Mesenchymal stem cell (in vitro differentiated cells and primary cell): ENCODE measurements around the gene NPAS3.
A peak's percentile ranks its signal among the peaks of the same experiment; 100 is the strongest.

ENCODE experiments used
- DNase-seq: peaks from one replicate; pipeline ENCODE4 v3.0.0-alpha.2; 2013
- H2AFZ ChIP-seq: one replicate; pipeline ENCODE4 v1.6.1; 2013; ENCODE audit warnings: low read depth, mild to moderate bottlenecking, control low read depth, inconsistent platforms, low read length, moderate library complexity
- H2AK5ac ChIP-seq: 2 replicates; pipeline ENCODE4 v1.6.1; 2013; ENCODE audit warnings: low read length, moderate library complexity, mild to moderate bottlenecking, inconsistent platforms; ENCODE audit not compliant: severe bottlenecking
- H2BK120ac ChIP-seq: one replicate; pipeline ENCODE4 v1.6.1; 2013; ENCODE audit warnings: low read depth, mild to moderate bottlenecking, inconsistent platforms, low read length, moderate library complexity
- H2BK12ac ChIP-seq, 2 experiments: one replicate each; pipeline ENCODE4 v1.6.1; 2013; ENCODE audit warnings: inconsistent platforms in 2 of 2, low read length in 2 of 2, mild to moderate bottlenecking in 2 of 2, moderate library complexity in 2 of 2, control low read depth in 1 of 2
- H2BK15ac ChIP-seq: one replicate; pipeline ENCODE4 v1.6.1; 2013; ENCODE audit warnings: mild to moderate bottlenecking, low read depth, inconsistent platforms; ENCODE audit not compliant: poor library complexity, severe bottlenecking
- H2BK5ac ChIP-seq: 2 replicates; pipeline ENCODE4 v1.6.1; 2013; ENCODE audit warnings: low read depth, mild to moderate bottlenecking, low read length, control low read depth, inconsistent platforms; ENCODE audit not compliant: poor library complexity, severe bottlenecking
- H3K14ac ChIP-seq, 2 experiments: one replicate each; pipeline ENCODE4 v1.6.1; 2013; ENCODE audit warnings: inconsistent platforms in 2 of 2, low read length in 2 of 2, control low read depth in 1 of 2, mild to moderate bottlenecking in 1 of 2, moderate library complexity in 1 of 2
- H3K18ac ChIP-seq, 2 experiments: one replicate each; pipeline ENCODE4 v1.6.1; 2013; ENCODE audit warnings: inconsistent platforms in 2 of 2, low read length in 2 of 2, control low read depth in 1 of 2, low read depth in 1 of 2, mild to moderate bottlenecking in 1 of 2
- H3K23ac ChIP-seq, 2 experiments: one replicate each; pipeline ENCODE4 v1.6.1; 2013; ENCODE audit warnings: inconsistent platforms in 2 of 2, low read length in 2 of 2, mild to moderate bottlenecking in 2 of 2, moderate library complexity in 2 of 2, control low read depth in 1 of 2
- H3K27ac ChIP-seq: 2 replicates; pipeline ENCODE4 v1.5.1; 2013; ENCODE audit warnings: mild to moderate bottlenecking, moderate library complexity, low read length, control low read depth, inconsistent platforms; ENCODE audit not compliant: poor library complexity, severe bottlenecking
- H3K27me3 ChIP-seq, 2 experiments: 2 replicates each; pipeline versions ENCODE4 v1.6.1 to v1.7.0; 2013; ENCODE audit warnings: low read length in 2 of 2, mild to moderate bottlenecking in 2 of 2, moderate library complexity in 2 of 2, control low read depth in 1 of 2, inconsistent platforms in 1 of 2; ENCODE audit not compliant: control insufficient read depth in 1 of 2, insufficient read depth in 1 of 2
- H3K36me3 ChIP-seq, 2 experiments: 2 replicates each; pipeline versions ENCODE4 v1.6.1 to v1.7.0; 2013; ENCODE audit warnings: low read length in 2 of 2, control low read depth in 1 of 2, inconsistent platforms in 1 of 2, low read depth in 1 of 2, mild to moderate bottlenecking in 1 of 2; ENCODE audit not compliant: insufficient read depth in 2 of 2, control insufficient read depth in 1 of 2
- H3K4ac ChIP-seq, 2 experiments: one replicate each; pipeline ENCODE4 v1.6.1; 2013; ENCODE audit warnings: inconsistent platforms in 2 of 2, low read length in 2 of 2, mild to moderate bottlenecking in 2 of 2, moderate library complexity in 2 of 2, control low read depth in 1 of 2, low read depth in 1 of 2
- H3K4me1 ChIP-seq: 2 replicates; pipeline ENCODE4 v1.6.1; 2013; ENCODE audit warnings: low read depth, low read length, control low read depth; ENCODE audit not compliant: control insufficient read depth, insufficient read depth
- H3K4me2 ChIP-seq: 2 replicates; pipeline ENCODE4 v1.6.1; 2013; ENCODE audit warnings: low read length, mild to moderate bottlenecking, inconsistent platforms; ENCODE audit not compliant: poor library complexity, severe bottlenecking
- H3K4me3 ChIP-seq, 2 experiments: 2 replicates each; pipeline versions ENCODE4 v1.5.1 to v1.7.0; 2013; ENCODE audit warnings: low read length in 2 of 2, mild to moderate bottlenecking in 2 of 2, control low read depth in 1 of 2, low read depth in 1 of 2; ENCODE audit not compliant: insufficient read depth in 1 of 2
- H3K79me1 ChIP-seq: replicated peaks from 2 replicates; pipeline ENCODE4 v1.6.1; 2013; ENCODE audit warnings: mild to moderate bottlenecking, control low read depth, low read length, inconsistent platforms; ENCODE audit not compliant: poor library complexity, severe bottlenecking
- H3K9ac ChIP-seq: 2 replicates; pipeline ENCODE4 v1.7.0; 2013; ENCODE audit warnings: mild to moderate bottlenecking, low read length, moderate library complexity
- H3K9me3 ChIP-seq: 2 replicates; pipeline ENCODE4 v1.7.0; 2013; ENCODE audit warnings: mild to moderate bottlenecking, low read length; ENCODE audit not compliant: control insufficient read depth
- H4K8ac ChIP-seq: one replicate; pipeline ENCODE4 v1.6.1; 2013; ENCODE audit warnings: inconsistent platforms, mild to moderate bottlenecking, low read length, moderate library complexity
- H4K91ac ChIP-seq: one replicate; pipeline ENCODE4 v1.6.1; 2013; ENCODE audit warnings: mild to moderate bottlenecking, low read length, inconsistent platforms
- WGBS: methylation state at CpG from one replicate; pipeline ENCODE4 v1.1.7; 2013; ENCODE audit warnings: mixed read lengths; 5-methylcytosine and 5-hydroxymethylcytosine counted together

The NPAS3 gene

GRCh38 chr14:32993921-32994320, 55.2 kb downstream of the NPAS3 start:
- no peak overlapping the region for H3K27ac ChIP-seq
- H3K79me1 ChIP-seq: no peaks in the 10 kb centered on the region
- DNase-seq: no peak
- H3K18ac ChIP-seq: no peak overlapping the region
- no peaks in the 10 kb centered on the region for H3K4me1 ChIP-seq
- H2AK5ac ChIP-seq: no peak overlapping the region
- H2BK15ac ChIP-seq: no peak overlapping the region
- no peak overlapping the region for H2AFZ ChIP-seq
- no peaks in the 10 kb centered on the region for H3K9me3 ChIP-seq
- H3K36me3 ChIP-seq: no peaks in the 10 kb centered on the region
- no peak overlapping the region for H3K4ac ChIP-seq
- H3K23ac ChIP-seq: no peak overlapping the region
- no peak overlapping the region for H2BK5ac ChIP-seq
- no peak overlapping the region for H3K4me2 ChIP-seq
- H3K27me3 ChIP-seq: no peaks in the 10 kb centered on the region
- H3K9ac ChIP-seq: no peak overlapping the region
- H3K14ac ChIP-seq: no peak overlapping the region
- no peak overlapping the region for H2BK12ac ChIP-seq
- no peak overlapping the region for H2BK120ac ChIP-seq
- no peak overlapping the region for H4K8ac ChIP-seq
- H4K91ac ChIP-seq: no peak overlapping the region
- H3K4me3 ChIP-seq: no peak overlapping the region

DNA sequence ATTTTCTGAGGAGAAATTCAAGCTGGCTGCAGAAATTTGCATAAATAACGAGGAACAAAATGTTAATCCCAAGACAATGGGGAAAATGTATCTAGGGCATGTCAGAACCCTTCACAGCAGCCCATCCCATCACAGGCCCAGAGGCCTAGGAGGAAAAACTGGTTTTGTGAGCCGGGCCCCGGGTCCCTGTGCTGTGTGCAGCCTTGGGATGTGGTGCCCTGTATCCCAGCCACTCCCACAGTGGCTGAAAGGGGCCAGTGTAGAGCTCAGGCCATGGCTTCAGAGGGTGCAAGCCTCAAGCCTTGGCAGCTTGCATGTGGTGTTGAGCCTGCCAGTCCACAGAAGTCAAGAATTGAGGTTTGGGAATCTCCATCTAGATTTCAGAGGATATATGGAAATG, 57.7 kb downstream of the NPAS3 start:
- no peak overlapping the region for H2AK5ac ChIP-seq
- H3K4me2 ChIP-seq: no peak overlapping the region
- no peak overlapping the region for H3K4ac ChIP-seq
- H3K36me3 ChIP-seq: no peaks in the 10 kb centered on the region
- H2AFZ ChIP-seq: no peak overlapping the region
- H3K9ac ChIP-seq: no peak overlapping the region
- no peak overlapping the region for H3K4me3 ChIP-seq
- no peaks in the 10 kb centered on the region for H3K4me1 ChIP-seq
- no peak overlapping the region for H4K8ac ChIP-seq
- H3K79me1 ChIP-seq: no peaks in the 10 kb centered on the region
- no peak overlapping the region for H2BK5ac ChIP-seq
- H4K91ac ChIP-seq: no peak overlapping the region
- no peak overlapping the region for H2BK120ac ChIP-seq
- H3K9me3 ChIP-seq: no peaks in the 10 kb centered on the region
- no peak overlapping the region for H3K27ac ChIP-seq
- no peak overlapping the region for H3K18ac ChIP-seq
- H2BK15ac ChIP-seq: no peak overlapping the region
- WGBS: 87% methylated on average over 3 of the region's 3 CpGs
- no peak overlapping the region for H3K14ac ChIP-seq
- no peaks in the 10 kb centered on the region for H3K27me3 ChIP-seq
- H3K23ac ChIP-seq: no peak overlapping the region
- DNase-seq: no peak
- no peak overlapping the region for H2BK12ac ChIP-seq

GRCh38 chr14:32998433-32998832, 59.8 kb downstream of the NPAS3 start:
- Histone ChIP-seq H3K36me3 (no peaks in the 10 kb centered on the region), H3K4ac (no peak overlapping the region), H3K9me3 (no peaks in the 10 kb centered on the region), H3K18ac (peak overlapping the region in 1 of 2 experiments; percentile 13), H3K27ac (no peak overlapping the region), H3K14ac (no peak overlapping the region), H3K9ac (no peak overlapping the region), H2BK12ac (no peak overlapping the region), H4K91ac (no peak overlapping the region), H3K23ac (no peak overlapping the region), H2BK5ac (no peak overlapping the region), H2AFZ (no peak overlapping the region), H3K27me3 (no peaks in the 10 kb centered on the region), H4K8ac (no peak overlapping the region), H2AK5ac (no peak overlapping the region), H3K4me3 (no peak overlapping the region), H2BK15ac (no peak overlapping the region), H3K4me2 (no peak overlapping the region), H3K4me1 (no peaks in the 10 kb centered on the region), H3K79me1 (no peaks in the 10 kb centered on the region), H2BK120ac (no peak overlapping the region)
- no peak for DNase-seq

DNA sequence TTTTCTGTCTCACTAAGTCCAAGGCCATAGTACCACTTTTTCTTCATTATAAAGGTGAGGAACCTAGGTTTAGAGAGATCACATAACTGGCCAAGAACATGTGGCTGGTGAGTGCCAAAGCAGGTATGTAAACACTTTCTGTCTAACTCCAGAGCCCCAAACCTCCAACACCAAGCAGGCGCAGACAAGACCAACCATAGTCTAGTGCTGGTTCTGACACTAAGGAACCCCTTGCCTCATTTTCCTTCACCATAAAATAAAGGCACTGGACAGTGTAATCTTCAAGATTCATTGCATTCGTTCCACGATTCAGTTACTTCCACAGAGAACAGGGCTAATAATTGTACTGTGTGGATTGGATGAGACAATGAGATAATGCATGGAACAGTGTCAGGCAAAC, 71.0 kb downstream of the NPAS3 start:
- WGBS: 100% methylated on average over 3 of the region's 3 CpGs
- no peak overlapping the region for H3K14ac ChIP-seq
- H3K9ac ChIP-seq: no peak overlapping the region
- no peak overlapping the region for H3K27ac ChIP-seq
- H2AK5ac ChIP-seq: no peak overlapping the region
- no peaks in the 10 kb centered on the region for H3K27me3 ChIP-seq
- no peak for DNase-seq
- no peak overlapping the region for H3K4me2 ChIP-seq
- no peak overlapping the region for H2BK120ac ChIP-seq
- no peak overlapping the region for H3K4ac ChIP-seq
- H3K4me3 ChIP-seq: no peak overlapping the region
- H2BK12ac ChIP-seq: no peak overlapping the region
- no peaks in the 10 kb centered on the region for H3K79me1 ChIP-seq
- H4K91ac ChIP-seq: no peak overlapping the region
- H3K36me3 ChIP-seq: no peaks in the 10 kb centered on the region
- H3K23ac ChIP-seq: no peak overlapping the region
- H3K9me3 ChIP-seq: no peaks in the 10 kb centered on the region
- H2AFZ ChIP-seq: no peak overlapping the region
- no peak overlapping the region for H4K8ac ChIP-seq
- no peak overlapping the region for H2BK5ac ChIP-seq
- no peaks in the 10 kb centered on the region for H3K4me1 ChIP-seq
- H2BK15ac ChIP-seq: no peak overlapping the region
- H3K18ac ChIP-seq: no peak overlapping the region
